PC-9 (cell line): Measurements from ENCODE around the gene TK2. TPM values are rescaled to one million over a fixed set of nuclear protein-coding genes. Genes with fewer than 3 reads are reported as not detected.

Experiments
- BruUV-seq: library from RNA; stranded (reverse); fragments of 400-500 nt; replicated peaks from 2 replicates; lab custom pipeline; 2021; lab: Mats Ljungman, UMichigan
- CTCF ChIA-PET: fragments of 300-600 bp; sonication (Branson Sonifier 250); formaldehyde crosslinking; loops from one replicate; lab custom pipeline; 2022; ENCODE audit warnings: antibody characterized with exemption; lab: Charles Lee
- POLR2A ChIA-PET: fragments of 300-600 bp; sonication (Branson Sonifier 250); formaldehyde crosslinking; loops from one replicate; lab custom pipeline; 2022; ENCODE audit warnings: antibody characterized with exemption; ENCODE audit not compliant: unreplicated experiment; lab: Charles Lee
- DNase-seq, 2 experiments: peaks; one replicate each; pipeline versions ENCODE4 v3.0.0 to v3.0.0-alpha.2; 2015 to 2022; ENCODE audit warnings: mixed read lengths in 1 of 2
- H2AFZ ChIP-seq: fragments of 200-600 bp; sonication (generic); 2 replicates; pipeline ENCODE4 v1.8.1; 2017; ENCODE audit warnings: antibody characterized with exemption
- H3F3A ChIP-seq: fragments of 200-600 bp; sonication (generic); 2 replicates; pipeline ENCODE4 v1.8.1; 2017; ENCODE audit warnings: antibody characterized with exemption, mild to moderate bottlenecking, low read depth; ENCODE audit not compliant: insufficient read depth
- H3K27ac ChIP-seq: fragments of 200-600 bp; sonication (generic); 2 replicates; pipeline ENCODE4 v1.6.1; 2016; ENCODE audit warnings: mixed run types
- H3K27me3 ChIP-seq: fragments of 200-600 bp; sonication (generic); 2 replicates; pipeline ENCODE4 v1.6.1; 2016; ENCODE audit warnings: low read depth, mixed run types; ENCODE audit not compliant: insufficient read depth
- H3K36me3 ChIP-seq: fragments of 200-600 bp; sonication (generic); 2 replicates; pipeline ENCODE4 v1.6.1; 2016; ENCODE audit warnings: low read depth, mixed run types
- H3K4me1 ChIP-seq: fragments of 200-600 bp; sonication (generic); replicated peaks from 2 replicates; pipeline ENCODE4 v1.6.1; 2016; ENCODE audit warnings: mixed run types; ENCODE audit not compliant: insufficient read depth
- H3K4me2 ChIP-seq: fragments of 200-600 bp; sonication (generic); 2 replicates; pipeline ENCODE4 v1.6.1; 2017; ENCODE audit warnings: mixed run types
- H3K4me3 ChIP-seq: fragments of 200-600 bp; sonication (generic); 2 replicates; pipeline ENCODE4 v1.6.1; 2016; ENCODE audit warnings: mixed run types
- H3K79me2 ChIP-seq: fragments of 200-600 bp; sonication (generic); 2 replicates; pipeline ENCODE4 v1.6.1; 2017; ENCODE audit warnings: low read depth, mixed run types
- H3K9me2 ChIP-seq: fragments of 200-600 bp; sonication (generic); 2 replicates; pipeline ENCODE4 v1.8.1; 2017; ENCODE audit warnings: mild to moderate bottlenecking; ENCODE audit not compliant: insufficient read depth
- H3K9me3 ChIP-seq: fragments of 200-600 bp; sonication (generic); 2 replicates; pipeline ENCODE4 v1.8.1; 2016; ENCODE audit warnings: low read depth; ENCODE audit not compliant: insufficient read depth
- H4K20me1 ChIP-seq: fragments of 200-600 bp; sonication (generic); 2 replicates; pipeline ENCODE4 v1.8.1; 2017; ENCODE audit not compliant: insufficient read depth
- CTCF ChIP-seq: fragments of 200-600 bp; sonication (generic); conservative IDR thresholded peaks from 2 replicates; pipeline ENCODE4 v1.6.1; 2017; ENCODE audit warnings: mixed run types, antibody characterized with exemption, mild to moderate bottlenecking, moderate library complexity
- EZH2 ChIP-seq: fragments of 200-600 bp; sonication (generic); IDR thresholded peaks from 2 replicates; pipeline ENCODE4 v1.8.0; 2017; ENCODE audit warnings: antibody characterized with exemption, low read depth
- intact Hi-C: fragments of 100-400 bp; cut with micrococcal nuclease; formaldehyde crosslinking; loops from one replicate; pipeline ENCODE4 v1.10.0; 2022; ENCODE audit not compliant: unreplicated experiment
- total RNA-seq: library from RNA; stranded (reverse); gene quantifications from 2 replicates; pipeline ENCODE4 v1.2.3, GENCODE V29; 2021

Gene TK2
- total RNA-seq, 1 experiment from 2014 or later = 20.1 TPM

- Histone ChIP-seq H2AFZ (no peak overlapping the region), H3K4me1 (no peaks in the 10 kb centered on the region), H3K4me3 (no peak overlapping the region), H3K4me2 (no peak overlapping the region), H4K20me1 (no peaks in the 10 kb centered on the region), H3F3A (no peaks in the 10 kb centered on the region), H3K36me3 (no peaks in the 10 kb centered on the region), H3K27me3 (no peaks in the 10 kb centered on the region), H3K9me2 (no peaks in the 10 kb centered on the region), H3K27ac (no peak overlapping the region), H3K9me3 (no peaks in the 10 kb centered on the region; the same call in 1 of the 2 replicates), H3K79me2 (no peaks in the 10 kb centered on the region)
- BruUV-seq = no TSS peak
- DNase-seq = peak in 1 of 2 experiments; percentile 12
- intact Hi-C loops = no loop called here
- TF ChIP-seq CTCF = no peak
- no peak for TF ChIP-seq EZH2
- CTCF ChIA-PET = no interaction called here
- POLR2A ChIA-PET = no interaction called here
These were observed 56.2 kb downstream of the TK2 start for GRCh38 chr16:66493490-66494401.

GRCh38 chr16:66491716-66492064 lies 58.2 kb downstream of the TK2 start:
- TF ChIP-seq CTCF (no peak), EZH2 (no peak)
- Histone ChIP-seq H3K27ac (no peak overlapping the region), H3K9me2 (no peaks in the 10 kb centered on the region), H3K79me2 (no peaks in the 10 kb centered on the region), H3K4me3 (no peak overlapping the region), H3K4me1 (peaks cover 18% of the 10 kb centered on the region), H3F3A (peaks cover 11% of the 10 kb centered on the region), H3K9me3 (no peaks in the 10 kb centered on the region), H3K27me3 (no peaks in the 10 kb centered on the region), H3K4me2 (no peak overlapping the region), H3K36me3 (no peaks in the 10 kb centered on the region), H2AFZ (no peak overlapping the region), H4K20me1 (no peaks in the 10 kb centered on the region)
- POLR2A ChIA-PET = no interaction called here
- no peak for DNase-seq
- no TSS peak for BruUV-seq
- CTCF ChIA-PET = no interaction called here
- intact Hi-C loops = no loop called here

- Histone ChIP-seq H3K4me3 (no peak overlapping the region), H3K79me2 (no peaks in the 10 kb centered on the region), H3K9me3 (no peaks in the 10 kb centered on the region), H2AFZ (no peak overlapping the region), H3F3A (peaks cover 18% of the 10 kb centered on the region), H3K36me3 (no peaks in the 10 kb centered on the region), H3K27ac (no peak overlapping the region), H3K9me2 (no peaks in the 10 kb centered on the region), H3K4me2 (no peak overlapping the region), H3K27me3 (no peaks in the 10 kb centered on the region), H3K4me1 (peaks cover 24% of the 10 kb centered on the region), H4K20me1 (no peaks in the 10 kb centered on the region)
- intact Hi-C loops = no loop called here
- peak in 1 of 2 experiments; percentile 8 for DNase-seq
- ChIA-PET CTCF (no interaction called here), POLR2A (no interaction called here)
- BruUV-seq = no TSS peak
- no peak for TF ChIP-seq EZH2
- no peak for TF ChIP-seq CTCF
These were observed 58.9 kb downstream of the TK2 start for GRCh38 chr16:66490774-66491715.
